Fibroblast of villous mesenchyme (primary cell): ENCODE results near the gene CDK13. TPM values are rescaled to one million over a fixed set of nuclear protein-coding genes. Genes with fewer than 3 reads are reported as not detected.

Source experiments
- DNase-seq: peaks from one replicate; pipeline ENCODE4 v3.0.0-alpha.2; 2010; ENCODE audit warnings: low read depth
- H3K4me3 ChIP-seq: 2 replicates; pipeline ENCODE4 v1.5.1; 2011; ENCODE audit warnings: low read depth, mild to moderate bottlenecking, low read length
- total RNA-seq: library from RNA; depleted of rRNA; stranded (reverse); fragments of >200 nt; gene quantifications from 2 replicates; pipeline ENCODE4 v1.2.3, GENCODE V29; 2012
- TF ChIP-seq, protein P1 (sequence below): IDR thresholded peaks from 2 replicates; pipeline ENCODE4 v1.5.1; 2012; ENCODE audit warnings: low read depth, mild to moderate bottlenecking, low read length; ENCODE audit not compliant: insufficient read depth

Gene CDK13
- total RNA-seq, 1 donor: 82.5 TPM

DNA sequence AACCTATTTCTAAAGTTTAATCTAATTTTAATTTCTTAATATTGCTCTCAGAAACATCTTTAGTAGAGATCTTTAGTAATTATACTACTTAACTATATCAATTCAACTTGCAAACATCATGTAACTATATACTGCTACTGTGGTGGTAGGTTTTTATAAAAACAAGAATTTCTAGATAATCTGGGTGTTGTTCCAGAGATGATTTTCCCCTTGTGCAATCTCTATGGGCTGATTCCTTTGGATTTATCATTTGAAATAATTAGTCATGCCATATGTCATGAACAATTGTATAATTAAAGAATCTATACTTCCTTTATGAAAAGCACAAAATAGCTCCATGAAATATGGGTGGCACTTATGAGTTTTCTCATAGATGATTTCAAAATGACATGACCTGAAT lies 23.9 kb upstream of the CDK13 start:
- DNase-seq: no peak
- H3K4me3 ChIP-seq: no peak overlapping the region
- TF ChIP-seq, protein P1, sequence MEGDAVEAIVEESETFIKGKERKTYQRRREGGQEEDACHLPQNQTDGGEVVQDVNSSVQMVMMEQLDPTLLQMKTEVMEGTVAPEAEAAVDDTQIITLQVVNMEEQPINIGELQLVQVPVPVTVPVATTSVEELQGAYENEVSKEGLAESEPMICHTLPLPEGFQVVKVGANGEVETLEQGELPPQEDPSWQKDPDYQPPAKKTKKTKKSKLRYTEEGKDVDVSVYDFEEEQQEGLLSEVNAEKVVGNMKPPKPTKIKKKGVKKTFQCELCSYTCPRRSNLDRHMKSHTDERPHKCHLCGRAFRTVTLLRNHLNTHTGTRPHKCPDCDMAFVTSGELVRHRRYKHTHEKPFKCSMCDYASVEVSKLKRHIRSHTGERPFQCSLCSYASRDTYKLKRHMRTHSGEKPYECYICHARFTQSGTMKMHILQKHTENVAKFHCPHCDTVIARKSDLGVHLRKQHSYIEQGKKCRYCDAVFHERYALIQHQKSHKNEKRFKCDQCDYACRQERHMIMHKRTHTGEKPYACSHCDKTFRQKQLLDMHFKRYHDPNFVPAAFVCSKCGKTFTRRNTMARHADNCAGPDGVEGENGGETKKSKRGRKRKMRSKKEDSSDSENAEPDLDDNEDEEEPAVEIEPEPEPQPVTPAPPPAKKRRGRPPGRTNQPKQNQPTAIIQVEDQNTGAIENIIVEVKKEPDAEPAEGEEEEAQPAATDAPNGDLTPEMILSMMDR: no peak

DNA sequence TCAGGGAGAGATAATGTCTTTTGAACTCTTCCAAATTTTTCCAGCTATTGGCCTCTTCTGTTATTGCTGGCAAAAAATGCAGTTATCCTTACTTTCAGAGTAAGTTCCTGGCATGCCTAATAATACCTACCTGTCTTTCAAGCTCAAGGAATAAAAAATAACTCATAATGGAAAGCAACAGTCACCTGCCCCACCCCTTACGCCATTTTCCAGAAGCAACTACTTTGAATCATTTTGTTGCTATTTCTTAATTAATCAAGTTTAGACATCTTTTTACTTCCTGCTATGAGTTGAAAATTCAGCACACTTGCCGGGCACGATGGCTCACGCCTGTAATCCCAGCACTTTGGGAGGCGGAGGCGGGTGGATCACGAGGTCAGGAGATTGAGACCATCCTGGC lies 23.0 kb upstream of the CDK13 start:
- TF ChIP-seq, protein P1: no peak
- no peak for DNase-seq
- H3K4me3 ChIP-seq: no peak overlapping the region

DNA sequence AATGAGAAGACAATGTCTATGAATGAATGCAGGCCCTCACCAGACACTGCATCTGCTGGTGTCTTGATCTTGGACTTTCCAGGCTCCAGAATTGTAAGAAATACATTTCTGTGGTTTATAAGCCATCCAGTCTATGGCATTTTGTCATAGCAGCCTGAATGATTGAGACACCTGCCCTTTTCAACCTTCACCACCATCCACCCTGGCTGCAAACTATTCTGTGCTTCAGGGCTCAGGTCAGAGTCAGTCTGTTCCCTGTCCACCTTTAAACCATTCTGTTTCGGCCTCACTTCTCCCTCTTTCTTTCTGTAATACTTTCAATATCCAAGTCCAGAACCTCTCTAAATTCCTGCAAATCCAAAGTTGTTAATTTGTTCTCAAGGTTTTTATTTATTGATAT lies 15.9 kb upstream of the CDK13 start:
- no peak overlapping the region for H3K4me3 ChIP-seq
- TF ChIP-seq, protein P1: no peak
- DNase-seq: no peak

DNA sequence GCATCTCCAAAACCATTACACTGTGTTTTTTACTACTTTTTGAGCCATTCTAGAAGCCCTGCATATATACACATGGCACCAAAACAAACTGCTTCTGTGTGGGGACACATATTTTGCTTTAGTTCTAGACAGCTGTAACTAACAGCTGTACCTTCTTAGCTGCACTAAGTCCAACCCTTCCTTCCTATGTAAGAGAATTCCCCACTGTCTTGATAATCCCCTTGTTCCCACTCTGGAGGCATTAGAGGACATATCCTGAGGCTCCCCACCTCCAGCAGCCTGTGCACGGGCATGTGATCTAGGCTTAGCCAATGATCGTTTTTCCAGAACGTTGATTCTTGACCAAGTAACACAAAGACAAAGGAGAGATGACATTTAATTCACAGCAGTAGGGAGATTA lies 13.3 kb upstream of the CDK13 start:
- TF ChIP-seq, protein P1: no peak
- no peak for DNase-seq
- H3K4me3 ChIP-seq: no peak overlapping the region

DNA sequence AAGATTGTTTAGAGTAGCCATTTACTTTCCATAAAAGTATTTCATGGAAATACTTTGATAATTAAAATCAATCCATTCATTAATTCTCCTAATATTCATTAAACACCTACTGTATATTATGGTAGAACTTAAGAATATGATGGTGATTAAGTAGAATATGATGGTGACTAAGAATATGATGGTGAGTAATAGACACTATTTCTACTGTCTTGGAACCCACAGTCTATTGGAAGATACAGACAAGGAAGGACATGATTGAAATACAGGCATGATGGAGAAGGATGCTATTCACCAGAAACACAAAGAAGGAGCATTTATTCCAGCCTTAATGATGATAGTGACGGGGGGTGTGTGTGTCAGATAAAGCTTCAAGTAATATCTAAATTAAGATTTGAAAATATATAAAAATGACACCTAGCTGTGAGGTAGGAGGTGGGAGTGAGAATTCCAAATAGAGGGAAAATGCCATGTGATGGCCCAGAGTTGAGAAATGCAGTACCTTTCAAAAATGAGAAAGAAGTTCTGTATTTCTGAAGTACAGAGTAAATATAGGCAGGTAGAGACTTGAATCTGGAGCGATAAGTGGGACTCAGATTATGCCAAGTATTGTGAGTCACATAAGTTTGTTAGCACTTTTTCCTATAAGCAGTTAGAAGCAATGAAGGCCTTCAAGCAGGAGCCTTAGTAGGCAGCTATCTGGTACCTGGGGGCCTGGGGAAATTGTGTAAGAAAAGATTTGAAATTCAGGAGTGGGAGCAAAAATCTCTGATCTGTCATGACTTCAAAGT lies 12.5 kb upstream of the CDK13 start:
- DNase-seq: no peak
- no peak overlapping the region for H3K4me3 ChIP-seq
- TF ChIP-seq, protein P1: no peak

DNA sequence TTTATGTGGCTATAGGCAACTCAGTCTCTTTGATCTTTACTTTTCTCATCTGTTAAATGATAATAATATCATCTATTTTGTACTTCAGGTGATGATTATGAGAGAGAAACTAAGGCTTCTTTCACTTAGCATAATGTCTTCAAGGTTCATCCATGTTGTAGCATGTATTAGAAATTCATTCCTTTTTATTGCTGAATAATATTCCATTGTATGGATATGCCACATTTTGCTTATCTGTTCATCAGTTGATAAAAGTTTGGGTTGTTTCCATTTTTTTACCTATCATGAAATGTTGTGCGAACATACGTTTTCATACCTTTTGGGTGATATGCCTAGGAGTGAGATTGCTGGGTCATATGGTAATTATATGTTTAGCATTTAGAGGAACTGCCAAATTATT lies 7.2 kb upstream of the CDK13 start:
- DNase-seq: no peak
- H3K4me3 ChIP-seq: no peak overlapping the region
- TF ChIP-seq, protein P1: no peak

DNA sequence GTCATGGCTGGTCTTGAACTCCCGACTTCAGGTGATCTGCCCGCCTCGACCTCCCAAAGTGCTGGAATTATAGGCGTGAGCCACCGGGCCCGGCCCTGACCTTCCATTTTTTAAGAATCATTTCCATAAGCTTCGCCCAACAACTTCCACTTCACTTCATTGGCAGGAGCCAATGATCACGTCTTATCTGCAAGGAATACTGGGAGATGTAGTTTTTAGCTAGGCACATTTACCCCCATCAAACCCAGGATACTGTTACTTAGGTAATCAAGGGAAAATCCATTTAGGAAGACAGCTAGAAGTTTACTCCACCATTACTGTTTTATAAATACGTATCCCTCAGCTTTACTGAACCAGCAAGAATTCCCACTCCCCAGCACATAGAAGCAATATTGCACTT lies 3.4 kb upstream of the CDK13 start:
- no peak for DNase-seq

More for the DNA sequence above, 3.4 kb upstream of the CDK13 start:
- TF ChIP-seq, protein P1: no peak
- H3K4me3 ChIP-seq: no peak overlapping the region
